Putamen (tissue), 1 donor: ENCODE data around the gene RSRP1.
"Not testable (repeated sequence)": the region's sequence is repeated elsewhere in the genome, so short reads cannot be mapped to it uniquely, and the experiment has no call there.

ENCODE experiments used
- DNase-seq: peaks from one replicate; pipeline ENCODE4 v3.0.0-alpha.2; 2016; ENCODE audit warnings: low spot score

The RSRP1 gene

GRCh38 chr1:25247024-25247828 lies at the start of gene RSRP1:
RSRP1 (minus strand) TSS chr1:25247454; CDS start chr1:25246963, 491 bp downstream.
- peak; percentile 99 for DNase-seq

DNA sequence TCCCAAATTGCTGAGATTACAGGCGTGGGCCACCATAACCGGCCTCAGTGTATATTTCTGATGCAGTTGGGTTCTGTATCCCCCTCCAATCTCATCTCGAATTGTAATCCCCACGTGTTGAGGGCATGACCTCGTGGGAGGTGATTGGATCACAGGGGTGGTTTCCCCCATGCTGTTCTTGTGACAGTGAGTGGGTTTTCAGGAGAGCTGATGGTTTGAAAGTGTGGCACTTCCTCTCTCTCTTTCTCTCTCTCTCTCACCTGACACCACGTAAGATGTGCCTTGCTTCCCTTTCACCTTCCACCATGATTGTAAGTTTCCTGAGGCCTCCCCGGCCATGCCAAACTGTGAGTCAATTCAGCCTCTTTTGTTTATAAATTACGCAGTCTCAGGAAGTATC lies 49.2 kb upstream of the RSRP1 start:
- not testable (repeated sequence) for DNase-seq

DNA sequence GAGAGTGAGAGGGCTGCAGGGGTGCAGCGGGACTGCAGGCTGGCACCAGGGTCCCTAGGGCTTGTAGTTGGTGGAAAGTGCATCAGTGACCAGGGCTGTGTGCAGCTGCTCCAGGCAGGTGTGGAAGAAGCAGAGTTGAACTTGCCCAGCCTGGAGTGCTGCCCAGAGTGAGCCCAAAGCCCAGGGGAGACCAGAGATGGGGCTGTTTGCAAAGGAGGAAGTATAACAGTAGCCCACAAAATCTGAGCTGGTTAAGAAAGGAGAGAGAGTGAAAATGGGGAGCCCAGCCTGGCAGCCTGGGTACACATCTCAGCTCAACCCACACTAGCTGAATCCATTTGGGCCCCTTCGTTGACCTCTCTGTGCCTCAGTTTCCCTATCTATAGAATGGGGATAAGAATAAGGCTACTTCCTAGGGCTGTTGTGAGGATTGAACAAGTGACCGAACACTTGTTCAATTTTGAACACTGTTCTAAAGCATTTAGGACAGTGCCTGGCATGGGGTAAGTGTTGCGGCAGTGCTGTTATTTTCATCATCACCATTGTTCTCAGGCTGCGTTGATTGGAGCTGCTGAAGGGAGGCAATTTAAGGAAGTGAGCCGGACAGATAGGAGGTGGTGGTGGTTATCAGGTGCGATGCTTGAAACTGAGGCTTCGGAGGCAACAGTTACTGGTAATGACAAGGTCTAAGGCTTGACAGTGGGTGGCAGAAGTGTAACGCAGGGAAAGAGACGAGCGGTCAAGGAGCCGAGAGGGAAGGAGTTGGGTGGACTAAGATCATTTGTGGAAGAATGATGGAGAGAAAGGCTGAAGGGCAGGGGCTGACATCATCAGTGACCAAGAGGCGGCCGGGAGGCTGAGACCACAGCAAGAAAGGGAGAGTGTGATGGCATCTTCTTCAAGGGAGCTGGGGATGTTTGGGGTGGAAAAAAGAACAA lies 47.9 kb upstream of the RSRP1 start:
- not testable (repeated sequence) for DNase-seq

GRCh38 chr1:25293426-25293825 lies 46.2 kb upstream of the RSRP1 start:
- DNase-seq, result not testable (repeated sequence)

DNA sequence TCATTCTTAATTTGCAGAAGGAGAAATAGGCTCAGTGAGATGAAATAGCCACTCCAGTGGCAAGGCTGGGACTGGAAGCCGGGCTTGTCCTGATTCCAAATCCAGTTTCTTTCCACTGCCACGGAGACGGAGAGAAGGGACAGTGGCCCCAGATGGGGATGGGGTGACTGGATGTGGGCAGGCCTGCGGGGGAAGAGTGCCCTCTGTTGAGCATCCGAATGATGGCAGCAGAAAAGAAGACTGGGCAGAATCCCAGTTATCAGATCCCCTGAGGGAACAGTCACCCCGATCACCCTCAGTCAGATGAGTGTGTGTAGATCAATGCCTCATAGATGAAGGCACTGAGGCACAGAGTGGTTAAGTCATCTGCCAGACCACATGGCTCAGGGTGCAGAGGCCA lies 42.8 kb upstream of the RSRP1 start:
- not testable (repeated sequence) for DNase-seq

- DNase-seq, result not testable (repeated sequence)
Measured at GRCh38 chr1:25288573-25289101, 41.4 kb upstream of the RSRP1 start.

GRCh38 chr1:25287164-25287563 lies 39.9 kb upstream of the RSRP1 start:
- not testable (repeated sequence) for DNase-seq

GRCh38 chr1:25285862-25286261 lies 38.6 kb upstream of the RSRP1 start:
- not testable (repeated sequence) for DNase-seq

GRCh38 chr1:25279693-25280111 lies 32.4 kb upstream of the RSRP1 start:
- DNase-seq, result not testable (repeated sequence)

DNA sequence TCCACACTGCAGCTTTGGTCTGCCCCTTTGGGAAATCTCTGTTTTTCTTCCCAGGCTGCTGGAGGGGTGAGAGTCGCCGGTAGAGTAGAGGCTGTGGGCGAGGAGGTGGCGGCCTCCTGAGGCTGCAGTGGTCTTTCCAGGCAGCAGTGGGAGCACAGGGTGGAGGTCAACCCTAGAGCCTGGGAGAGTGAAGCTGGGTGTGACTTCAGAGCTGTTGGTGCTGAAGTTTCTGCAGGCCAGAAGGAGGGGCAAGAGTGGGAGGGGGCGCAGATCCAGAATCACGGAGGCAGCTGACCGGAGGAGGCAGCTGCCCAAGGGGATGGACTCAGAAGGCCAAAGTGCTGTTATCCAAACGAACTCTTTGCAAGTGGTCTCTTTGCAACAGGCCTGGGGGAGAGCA lies 31.5 kb upstream of the RSRP1 start:
- not testable (repeated sequence) for DNase-seq

GRCh38 chr1:25278358-25278757 lies 31.1 kb upstream of the RSRP1 start:
- DNase-seq, result not testable (repeated sequence)

DNA sequence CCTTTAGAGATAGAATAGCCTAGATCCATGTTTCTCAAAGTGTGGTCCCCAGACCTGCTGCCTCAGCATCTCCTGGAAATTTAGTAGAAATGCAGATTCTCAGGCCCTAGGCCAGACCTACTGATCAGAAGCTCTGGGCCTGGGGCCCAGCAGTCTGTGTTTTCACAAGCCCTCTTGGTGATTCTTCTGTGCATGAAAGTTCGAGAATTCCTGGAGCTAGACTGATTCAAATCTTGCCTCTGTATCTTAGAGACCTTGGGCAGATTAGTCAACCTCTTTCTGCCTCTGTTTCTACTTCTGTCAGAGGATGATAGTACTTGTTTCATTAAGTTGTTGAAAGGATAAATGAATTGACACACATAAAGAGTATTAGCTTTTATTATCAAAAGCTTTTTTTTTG lies 30.0 kb upstream of the RSRP1 start:
- DNase-seq, result not testable (repeated sequence)

DNA sequence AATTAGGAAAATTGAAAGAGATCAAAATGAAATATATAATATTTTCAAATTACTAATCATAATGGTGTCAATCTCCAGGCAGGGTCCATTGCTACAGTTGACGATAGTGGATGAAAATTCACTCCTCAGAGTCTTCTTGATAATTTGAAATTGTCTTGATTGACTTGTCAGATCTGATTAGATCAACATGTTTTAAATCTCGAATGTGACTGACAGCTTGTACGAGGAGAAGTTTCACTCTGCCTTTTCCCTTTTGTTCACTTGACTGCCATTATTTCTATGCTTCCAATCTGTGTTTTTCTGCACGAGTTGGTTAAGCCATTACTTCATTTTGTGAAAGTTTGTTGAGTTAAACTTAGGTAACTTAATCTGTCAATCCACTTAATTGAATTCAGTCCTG lies 28.4 kb upstream of the RSRP1 start:
- not testable (repeated sequence) for DNase-seq

- DNase-seq, result not testable (repeated sequence)
Measured at GRCh38 chr1:25272238-25272637, 25.0 kb upstream of the RSRP1 start, which contains the start of gene RHD. RHD (plus strand) TSS chr1:25272509; CDS start chr1:25272548, 39 bp downstream.

DNA sequence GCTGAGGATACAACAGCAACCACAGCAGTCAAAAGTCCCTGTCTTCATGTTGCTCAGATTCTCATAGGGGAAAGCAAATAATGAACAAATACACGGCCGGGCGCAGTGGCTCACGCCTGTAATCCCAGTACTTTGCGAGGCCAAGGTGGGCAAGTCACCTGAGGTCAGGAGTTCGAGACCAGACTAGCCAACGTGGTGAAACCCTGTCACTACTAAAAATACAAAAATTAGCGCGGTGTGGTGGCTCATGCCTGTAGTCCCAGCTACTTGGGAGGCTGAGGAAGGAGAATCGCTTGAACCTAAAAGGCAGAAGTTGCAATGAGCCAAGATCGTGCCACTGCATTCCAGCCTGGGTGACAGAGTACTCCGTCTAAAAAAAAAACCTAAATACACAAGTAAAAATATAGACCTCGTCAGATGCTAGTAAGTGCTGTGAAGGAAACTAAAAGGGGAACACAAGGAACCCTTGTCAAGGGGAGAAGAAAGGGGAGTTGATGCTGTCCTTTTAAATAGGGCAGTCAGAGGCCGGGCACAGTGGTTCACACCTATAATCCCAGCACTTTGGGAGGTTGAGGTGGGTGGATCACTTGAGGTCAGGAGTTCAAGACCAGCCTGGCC lies 21.0 kb upstream of the RSRP1 start:
- DNase-seq, result not testable (repeated sequence)

GRCh38 chr1:25267288-25268142 lies 20.3 kb upstream of the RSRP1 start:
- not testable (repeated sequence) for DNase-seq

DNA sequence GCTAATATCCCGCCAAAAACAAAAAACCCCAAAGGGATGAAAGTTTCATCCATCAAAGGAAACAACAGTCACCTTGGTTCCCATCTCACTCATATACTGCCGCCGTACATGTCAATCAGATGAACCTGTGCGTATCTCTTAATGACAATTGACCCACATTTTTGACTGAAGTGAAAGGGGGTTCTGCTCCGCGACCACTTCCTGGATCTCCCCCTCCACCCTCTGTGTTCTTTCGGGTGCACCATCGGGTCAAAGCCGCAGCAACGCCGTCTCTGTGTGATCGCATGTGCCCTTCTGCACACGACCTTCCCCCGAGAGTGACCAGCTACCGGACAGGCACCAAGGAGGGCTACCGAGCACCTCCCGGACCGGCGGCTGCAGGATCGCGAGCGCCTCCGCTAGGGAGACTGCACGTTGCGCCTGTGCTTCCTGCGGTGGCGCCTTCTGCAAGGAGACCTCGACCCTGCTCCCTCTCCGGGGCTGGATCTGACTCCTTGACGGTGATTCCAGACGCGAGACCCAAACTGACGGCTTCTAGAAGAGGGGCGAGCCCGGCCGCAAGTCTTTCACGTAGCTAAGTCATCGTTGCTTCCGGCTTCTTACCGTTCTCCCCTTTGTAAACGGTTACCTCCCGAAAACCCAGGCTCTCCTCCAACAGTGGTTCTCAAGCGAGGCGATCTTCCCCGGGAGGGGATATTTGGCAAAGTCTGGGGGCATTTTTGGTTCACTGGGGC lies 19.5 kb upstream of the RSRP1 start:
- not testable (repeated sequence) for DNase-seq

DNA sequence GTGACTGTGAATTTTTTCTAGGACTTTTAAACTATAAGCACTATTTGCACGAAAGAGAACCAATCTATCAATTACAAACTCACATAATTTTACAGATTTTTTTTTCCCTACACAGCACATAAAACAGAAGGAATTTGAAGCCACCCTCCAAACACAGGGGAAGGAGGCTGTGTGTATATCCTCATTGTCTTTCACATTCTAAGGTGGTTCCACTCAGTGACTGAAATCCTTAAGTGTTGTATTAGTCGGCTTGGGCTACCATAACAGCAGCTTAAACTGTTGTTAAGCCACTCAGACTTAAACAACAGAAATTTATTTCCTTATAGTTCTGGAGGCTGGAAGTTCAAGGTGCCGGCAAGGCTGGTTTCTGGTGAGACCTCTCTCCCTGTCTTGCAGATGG lies 13.1 kb upstream of the RSRP1 start:
- DNase-seq, result not testable (repeated sequence)

GRCh38 chr1:25259813-25260212 lies 12.6 kb upstream of the RSRP1 start:
- not testable (repeated sequence) for DNase-seq

- no peak for DNase-seq
Measured at GRCh38 chr1:25257196-25257595, 9.9 kb upstream of the RSRP1 start.
